Lung (tissue), 12 donors: ENCODE measurements around the gene EYS. TPM values are rescaled to one million over a fixed set of nuclear protein-coding genes. Genes with fewer than 3 reads are reported as not detected.

Source experiments
- ATAC-seq: fragments of 200-7000 bp; cut with Tn5 transposase; one replicate; pipeline ENCODE4 v1.9.1; 2020; ENCODE audit warnings: moderate number of reproducible peaks; ENCODE audit not compliant: insufficient read depth, low FRiP score
- DNase-seq, 3 donors: peaks; one replicate each; pipeline ENCODE4 v3.0.0-alpha.2; 2013 to 2017
- H3K27ac ChIP-seq, 2 donors: one replicate each; pipeline ENCODE4 v1.5.1; 2013; ENCODE audit warnings: mild to moderate bottlenecking in 2 of 2, moderate library complexity in 2 of 2, control low read depth in 1 of 2, inconsistent platforms in 1 of 2, low read depth in 1 of 2, low read length in 1 of 2
- H3K27me3 ChIP-seq, 3 donors: one replicate each; pipeline ENCODE4 v1.5.1; 2013; ENCODE audit warnings: low read length in 2 of 3; ENCODE audit not compliant: control insufficient read depth in 3 of 3, insufficient read depth in 3 of 3
- H3K36me3 ChIP-seq, 4 donors: one replicate each; pipeline ENCODE4 v1.5.1; 2013; ENCODE audit warnings: low read length in 4 of 4, mild to moderate bottlenecking in 1 of 4, moderate library complexity in 1 of 4; ENCODE audit not compliant: control insufficient read depth in 4 of 4, insufficient read depth in 4 of 4
- H3K4me1 ChIP-seq, 5 donors: one replicate each; pipeline ENCODE4 v1.5.1; 2013; ENCODE audit warnings: low read length in 5 of 5, mild to moderate bottlenecking in 2 of 5, moderate library complexity in 1 of 5; ENCODE audit not compliant: control insufficient read depth in 5 of 5, insufficient read depth in 5 of 5
- H3K4me3 ChIP-seq: one replicate; pipeline ENCODE4 v1.5.1; 2013; ENCODE audit warnings: mild to moderate bottlenecking, control low read depth, moderate library complexity
- H3K9ac ChIP-seq, 2 donors: one replicate each; pipeline ENCODE4 v1.5.1; 2013; ENCODE audit warnings: low read length in 2 of 2, control low read depth in 1 of 2; ENCODE audit not compliant: insufficient read depth in 1 of 2
- H3K9me3 ChIP-seq, 4 donors: one replicate each; pipeline ENCODE4 v1.5.1; 2013; ENCODE audit warnings: low read length in 3 of 4, mild to moderate bottlenecking in 1 of 4, moderate library complexity in 1 of 4; ENCODE audit not compliant: control insufficient read depth in 4 of 4, insufficient read depth in 3 of 4
- WGBS, 2 donors: extraction: QIAGEN DNeasy Blood & Tissue Kit; methylation state at CpG; one replicate each; pipeline ENCODE4 v1.1.7; 2013; 5-methylcytosine and 5-hydroxymethylcytosine counted together
- polyA plus RNA-seq, 2 donors: library from polyadenylated mRNA; stranded (reverse); fragments of 200-250 nt; gene quantifications; one replicate each; pipeline ENCODE4 v1.2.1, GENCODE V29; 2013
- total RNA-seq, 2 donors: library from RNA; depleted of rRNA in 1 of 2; stranded (reverse); fragments of >200 nt in 1 of 2; gene quantifications; one replicate each; pipeline ENCODE4 v1.2.1, GENCODE V29; 2014 to 2021
- TF ChIP-seq, protein P1 (sequence below): IDR thresholded peaks from 2 replicates; pipeline ENCODE4 v1.5.1; 2012; ENCODE audit warnings: mild to moderate bottlenecking; ENCODE audit errors: control extremely low read depth, extremely low read depth
- donor health status: control.
- donor health status: control.
- donor health status: Bipolar disorder and iron deficiency.
- donor health status: healthy.
- donor health status: DM: yes; HTN: yes; CAD: no.

EYS gene
- total and polyA plus RNA-seq, 4 donors = 0.06 to 0.34 (median 0.12) TPM

DNA sequence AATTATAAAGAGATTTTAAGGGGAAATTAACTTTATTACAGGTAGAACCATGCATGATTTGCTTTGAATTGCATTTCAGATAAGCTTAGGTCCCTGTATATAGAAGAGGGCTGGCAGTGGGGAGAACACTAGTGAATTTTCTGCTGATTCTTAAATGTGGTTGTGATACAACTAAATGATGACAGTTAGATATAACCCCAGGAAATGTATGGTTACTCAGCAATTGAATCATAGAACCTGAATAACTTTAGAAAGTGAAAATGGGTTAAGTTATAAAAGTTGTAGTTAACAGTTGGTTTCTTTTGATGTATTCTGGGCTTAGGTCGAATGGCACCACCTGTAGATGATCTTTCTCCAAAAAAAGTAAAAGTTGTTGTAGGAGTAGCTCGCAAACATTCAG is 2001.3 kb downstream of the EYS start:
- H3K9ac ChIP-seq = no peak overlapping the region
- H3K4me1 ChIP-seq = no peaks in the 10 kb centered on the region
- no peaks in the 10 kb centered on the region for H3K27me3 ChIP-seq
- H3K36me3 ChIP-seq = peaks cover 13 to 56% (median 26%) of the 10 kb centered on the region in 4 donors
- ATAC-seq = no peak
- TF ChIP-seq, protein P1, sequence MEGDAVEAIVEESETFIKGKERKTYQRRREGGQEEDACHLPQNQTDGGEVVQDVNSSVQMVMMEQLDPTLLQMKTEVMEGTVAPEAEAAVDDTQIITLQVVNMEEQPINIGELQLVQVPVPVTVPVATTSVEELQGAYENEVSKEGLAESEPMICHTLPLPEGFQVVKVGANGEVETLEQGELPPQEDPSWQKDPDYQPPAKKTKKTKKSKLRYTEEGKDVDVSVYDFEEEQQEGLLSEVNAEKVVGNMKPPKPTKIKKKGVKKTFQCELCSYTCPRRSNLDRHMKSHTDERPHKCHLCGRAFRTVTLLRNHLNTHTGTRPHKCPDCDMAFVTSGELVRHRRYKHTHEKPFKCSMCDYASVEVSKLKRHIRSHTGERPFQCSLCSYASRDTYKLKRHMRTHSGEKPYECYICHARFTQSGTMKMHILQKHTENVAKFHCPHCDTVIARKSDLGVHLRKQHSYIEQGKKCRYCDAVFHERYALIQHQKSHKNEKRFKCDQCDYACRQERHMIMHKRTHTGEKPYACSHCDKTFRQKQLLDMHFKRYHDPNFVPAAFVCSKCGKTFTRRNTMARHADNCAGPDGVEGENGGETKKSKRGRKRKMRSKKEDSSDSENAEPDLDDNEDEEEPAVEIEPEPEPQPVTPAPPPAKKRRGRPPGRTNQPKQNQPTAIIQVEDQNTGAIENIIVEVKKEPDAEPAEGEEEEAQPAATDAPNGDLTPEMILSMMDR = no peak
- WGBS, 2 donors = 90 to 96% methylated on average over 2 of the region's 2 CpGs
- no peak overlapping the region for H3K27ac ChIP-seq
- no peak overlapping the region for H3K4me3 ChIP-seq
- DNase-seq = no peak
- H3K9me3 ChIP-seq = no peaks in the 10 kb centered on the region

DNA sequence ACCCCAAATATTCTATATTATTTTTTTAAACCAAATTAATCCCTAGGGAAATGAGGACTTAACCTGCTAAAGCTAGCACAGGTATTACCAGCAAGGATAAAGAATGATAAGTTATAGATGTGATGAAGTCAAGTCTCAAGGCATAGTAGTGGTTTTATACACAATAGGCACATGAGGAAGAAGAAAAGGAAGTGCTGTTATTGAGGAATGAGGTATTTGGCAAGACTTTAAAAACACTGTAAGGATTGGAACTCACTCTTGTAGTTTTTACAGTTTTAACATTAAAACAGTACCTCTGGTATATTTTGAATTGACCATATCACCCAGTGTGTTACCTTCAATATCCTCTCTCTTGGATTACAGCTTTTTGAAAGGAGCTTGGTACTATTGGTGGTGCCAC is 2016.8 kb downstream of the EYS start:
- DNase-seq (no peak), ATAC-seq (no peak)
- no peaks in the 10 kb centered on the region for H3K4me1 ChIP-seq
- no peak overlapping the region for H3K27ac ChIP-seq
- H3K4me3 ChIP-seq = no peak overlapping the region
- H3K9me3 ChIP-seq = no peaks in the 10 kb centered on the region
- TF ChIP-seq, protein P1 = no peak
- no peaks in the 10 kb centered on the region for H3K27me3 ChIP-seq
- peaks cover 3 to 9% (median 4%) of the 10 kb centered on the region in 4 donors for H3K36me3 ChIP-seq
- H3K9ac ChIP-seq = no peak overlapping the region

DNA sequence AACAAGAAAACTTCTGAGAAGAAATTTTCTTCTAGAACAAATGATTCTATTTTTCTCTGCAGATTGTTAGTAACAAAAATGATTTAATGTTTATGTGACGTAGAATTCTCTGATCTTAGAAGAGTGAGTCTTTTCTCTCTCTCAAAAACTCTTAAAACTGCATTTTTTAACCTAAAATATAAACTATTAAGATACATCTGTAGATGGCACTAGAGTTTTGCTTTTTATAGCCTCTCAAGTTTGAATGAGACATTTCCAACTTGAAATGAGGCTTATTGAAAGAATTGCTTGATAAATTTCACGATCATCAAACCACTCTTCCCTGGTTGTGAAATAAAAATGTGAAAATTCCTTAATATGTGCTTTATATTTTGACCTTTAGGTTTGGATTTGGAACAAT is 2017.6 kb downstream of the EYS start:
- no peak overlapping the region for H3K27ac ChIP-seq
- WGBS, 2 donors = 79 to 88% methylated on average over 2 of the region's 2 CpGs
- H3K36me3 ChIP-seq = peaks cover 3 to 16% (median 9%) of the 10 kb centered on the region in 4 donors
- ATAC-seq = no peak
- no peak overlapping the region for H3K4me3 ChIP-seq
- no peaks in the 10 kb centered on the region for H3K4me1 ChIP-seq
- DNase-seq = peak in 1 of 3 donors; percentile 12
- no peaks in the 10 kb centered on the region for H3K27me3 ChIP-seq
- no peak overlapping the region for H3K9ac ChIP-seq
- H3K9me3 ChIP-seq = no peaks in the 10 kb centered on the region
- TF ChIP-seq, protein P1 = no peak
